ENCODE results near the gene ARHGAP12. TPM values are rescaled to one million over a fixed set of nuclear protein-coding genes. Genes with fewer than 3 reads are reported as not detected.

Gene ARHGAP12
- polyA plus RNA-seq, 2 donors = 6.9 to 19.8 TPM

DNA sequence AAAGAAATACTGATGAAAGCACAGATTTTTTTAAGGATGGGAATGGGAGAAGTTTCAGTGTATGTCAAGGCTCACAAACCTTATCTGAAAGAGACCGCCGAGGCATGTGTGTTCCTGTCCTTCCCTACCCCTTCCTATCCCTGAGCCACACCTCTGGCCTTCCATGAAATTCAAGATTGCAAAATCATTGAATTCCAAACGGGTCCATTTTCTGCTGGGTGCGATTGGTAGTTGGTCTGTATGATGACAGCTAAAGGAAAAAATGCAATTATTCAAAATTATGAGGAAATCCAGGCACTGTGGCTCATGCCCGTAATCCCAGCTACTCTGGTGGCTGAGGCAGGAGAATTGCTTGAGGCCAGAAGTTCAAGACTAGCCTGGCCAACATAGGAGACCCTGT is 170.1 kb downstream of the ARHGAP12 start:
- Histone ChIP-seq H3K36me3 (ENCODE audit: control insufficient read depth in 2 of 2, insufficient read depth in 2 of 2, low read length in 1 of 2) (no peaks in the 10 kb centered on the region), H3K9me3 (ENCODE audit: control insufficient read depth in 2 of 2, insufficient read depth in 1 of 2, low read depth in 1 of 2, low read length in 1 of 2) (no peaks in the 10 kb centered on the region), H3K27me3 (ENCODE audit: control insufficient read depth in 1 of 2, insufficient read depth in 2 of 2, low read length in 2 of 2) (no peaks in the 10 kb centered on the region), H3K4me1 (ENCODE audit: control insufficient read depth in 2 of 2, insufficient read depth in 2 of 2, low read length in 1 of 2) (peaks cover 0 to 2% of the 10 kb centered on the region in 2 donors), H3K4me3 (ENCODE audit: low read depth in 1 of 2, low read length in 2 of 2) (no peak overlapping the region), H3K27ac (ENCODE audit: low read depth in 2 of 2, low read length in 1 of 2) (peak overlapping the region in 1 of 2 donors; percentile 21)
- WGBS, 2 donors = 77 to 80% methylated on average over 5 of the region's 5 CpGs

DNA sequence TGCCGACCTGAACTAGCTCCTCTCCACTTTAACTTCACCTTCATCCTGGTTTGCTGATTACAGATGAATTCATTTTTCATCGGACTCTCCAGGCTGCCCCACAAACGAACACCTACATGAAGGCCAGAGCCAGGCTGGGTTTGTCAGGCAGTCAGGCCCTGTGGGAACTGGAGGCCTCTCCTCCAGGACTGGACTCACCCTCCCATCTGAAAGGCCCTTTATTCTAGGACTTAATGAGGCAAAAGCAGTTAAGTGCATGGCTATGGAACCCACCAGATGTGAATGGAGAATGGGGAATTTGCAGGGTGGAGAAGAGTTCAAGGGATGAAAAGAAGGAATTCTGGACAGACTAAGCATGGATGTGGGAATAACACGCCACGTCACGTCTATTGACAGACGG is 170.8 kb downstream of the ARHGAP12 start:
- WGBS, 2 donors = 68 to 69% methylated on average over 7 of the region's 7 CpGs
- H3K36me3 ChIP-seq (ENCODE audit: control insufficient read depth in 2 of 2, insufficient read depth in 2 of 2, low read length in 1 of 2) = no peaks in the 10 kb centered on the region

DNA sequence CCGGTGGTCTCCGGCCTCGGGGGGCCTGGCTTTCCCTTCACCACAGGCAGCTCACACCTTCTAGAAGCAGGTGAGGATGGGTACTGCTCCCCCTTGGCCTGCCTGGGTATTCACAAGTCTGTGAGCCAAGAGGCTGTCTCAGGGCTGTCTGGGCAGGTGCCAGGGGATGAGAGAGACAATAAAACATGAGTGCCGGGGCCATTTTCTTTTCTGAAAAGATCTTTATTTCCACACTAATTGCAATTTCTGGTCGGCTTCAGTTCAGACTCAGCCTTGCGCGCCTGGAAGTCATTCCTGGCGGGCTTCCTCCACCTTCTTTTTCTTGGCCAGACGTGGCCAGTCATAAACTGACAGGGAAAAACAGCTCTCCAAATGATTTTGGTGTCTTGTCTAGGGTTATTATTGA is 171.2 kb downstream of the ARHGAP12 start:
- WGBS, 2 donors = 55 to 59% methylated on average over 9 of the region's 9 CpGs
- H3K9me3 ChIP-seq (ENCODE audit: control insufficient read depth in 2 of 2, insufficient read depth in 1 of 2, low read depth in 1 of 2, low read length in 1 of 2) = no peaks in the 10 kb centered on the region
- H3K27ac ChIP-seq (ENCODE audit: low read depth in 2 of 2, low read length in 1 of 2) = no peak overlapping the region
- no peaks in the 10 kb centered on the region for H3K27me3 ChIP-seq (ENCODE audit: control insufficient read depth in 1 of 2, insufficient read depth in 2 of 2, low read length in 2 of 2)
- no peak overlapping the region for H3K4me3 ChIP-seq (ENCODE audit: low read depth in 1 of 2, low read length in 2 of 2)
- peaks cover 0 to 2% of the 10 kb centered on the region in 2 donors for H3K4me1 ChIP-seq (ENCODE audit: control insufficient read depth in 2 of 2, insufficient read depth in 2 of 2, low read length in 1 of 2)
- no peaks in the 10 kb centered on the region for H3K36me3 ChIP-seq (ENCODE audit: control insufficient read depth in 2 of 2, insufficient read depth in 2 of 2, low read length in 1 of 2)

More for the DNA sequence above, 170.8 kb downstream of the ARHGAP12 start:
- Histone ChIP-seq H3K27ac (ENCODE audit: low read depth in 2 of 2, low read length in 1 of 2) (no peak overlapping the region), H3K4me3 (ENCODE audit: low read depth in 1 of 2, low read length in 2 of 2) (no peak overlapping the region), H3K27me3 (ENCODE audit: control insufficient read depth in 1 of 2, insufficient read depth in 2 of 2, low read length in 2 of 2) (no peaks in the 10 kb centered on the region), H3K4me1 (ENCODE audit: control insufficient read depth in 2 of 2, insufficient read depth in 2 of 2, low read length in 1 of 2) (peaks cover 0 to 2% of the 10 kb centered on the region in 2 donors), H3K9me3 (ENCODE audit: control insufficient read depth in 2 of 2, insufficient read depth in 1 of 2, low read depth in 1 of 2, low read length in 1 of 2) (no peaks in the 10 kb centered on the region)

DNA sequence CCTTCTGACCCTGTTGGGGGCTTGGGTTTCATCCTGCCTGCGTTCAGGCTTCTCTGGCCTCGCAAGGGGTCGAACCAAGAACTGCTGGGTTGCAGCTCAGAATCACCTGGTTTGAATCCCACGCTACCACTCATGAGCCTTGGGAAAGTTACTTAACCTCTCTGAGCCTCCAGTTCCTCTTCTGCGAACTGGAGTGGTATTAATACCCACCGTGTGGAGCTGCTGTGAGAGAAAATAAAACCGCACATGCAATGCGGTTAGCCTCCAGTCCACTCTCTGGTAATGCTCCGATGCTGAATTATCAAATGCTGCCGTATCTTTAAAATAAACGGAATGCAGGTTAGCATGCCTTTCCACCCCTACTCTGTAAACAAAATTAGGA is 171.9 kb downstream of the ARHGAP12 start:
- H3K36me3 ChIP-seq (ENCODE audit: control insufficient read depth in 2 of 2, insufficient read depth in 2 of 2, low read length in 1 of 2) = no peaks in the 10 kb centered on the region
- H3K4me3 ChIP-seq (ENCODE audit: low read depth in 1 of 2, low read length in 2 of 2) = no peak overlapping the region
- H3K4me1 ChIP-seq (ENCODE audit: control insufficient read depth in 2 of 2, insufficient read depth in 2 of 2, low read length in 1 of 2) = peaks cover 0 to 2% of the 10 kb centered on the region in 2 donors
- no peaks in the 10 kb centered on the region for H3K27me3 ChIP-seq (ENCODE audit: control insufficient read depth in 1 of 2, insufficient read depth in 2 of 2, low read length in 2 of 2)
- no peak overlapping the region for H3K27ac ChIP-seq (ENCODE audit: low read depth in 2 of 2, low read length in 1 of 2)
- H3K9me3 ChIP-seq (ENCODE audit: control insufficient read depth in 2 of 2, insufficient read depth in 1 of 2, low read depth in 1 of 2, low read length in 1 of 2) = no peaks in the 10 kb centered on the region
- WGBS, 2 donors = 72 to 77% methylated on average over 11 of the region's 11 CpGs

DNA sequence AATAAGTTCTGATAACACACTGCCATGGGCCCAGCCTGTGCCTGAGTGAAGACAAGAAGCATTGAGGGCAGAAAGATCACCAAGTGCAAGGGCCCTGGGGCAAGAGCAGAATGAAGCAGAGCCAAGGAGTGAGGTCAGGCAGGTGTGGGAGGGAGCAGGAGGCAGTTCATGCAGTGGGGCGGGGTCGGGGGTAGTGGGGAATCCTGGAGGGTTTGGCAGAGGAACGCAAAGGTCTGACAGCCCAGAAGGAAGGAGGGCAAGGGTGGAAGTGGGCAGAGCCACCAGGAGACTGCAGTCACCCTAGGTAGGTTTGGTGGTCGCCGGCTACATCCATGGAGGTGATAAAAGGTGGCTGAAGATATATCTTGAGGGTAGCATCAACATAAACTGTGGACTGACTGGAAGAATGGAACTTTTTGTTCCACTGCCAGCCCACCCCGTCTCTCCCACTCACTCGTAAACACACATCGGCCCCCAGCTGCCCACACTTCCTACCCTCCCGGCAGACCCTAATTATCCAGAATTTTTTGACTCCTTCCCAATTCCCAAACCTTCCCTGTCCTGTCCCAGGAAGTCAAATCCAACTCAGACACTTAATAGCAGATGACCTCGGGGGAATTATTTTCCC is 172.4 kb downstream of the ARHGAP12 start:
- peaks cover 0 to 2% of the 10 kb centered on the region in 2 donors for H3K4me1 ChIP-seq (ENCODE audit: control insufficient read depth in 2 of 2, insufficient read depth in 2 of 2, low read length in 1 of 2)
- H3K36me3 ChIP-seq (ENCODE audit: control insufficient read depth in 2 of 2, insufficient read depth in 2 of 2, low read length in 1 of 2) = no peaks in the 10 kb centered on the region
- 73 to 81% methylated on average over 10 of the region's 10 CpGs for WGBS, 2 donors
- H3K9me3 ChIP-seq (ENCODE audit: control insufficient read depth in 2 of 2, insufficient read depth in 1 of 2, low read depth in 1 of 2, low read length in 1 of 2) = no peaks in the 10 kb centered on the region
- H3K27me3 ChIP-seq (ENCODE audit: control insufficient read depth in 1 of 2, insufficient read depth in 2 of 2, low read length in 2 of 2) = no peaks in the 10 kb centered on the region
- H3K4me3 ChIP-seq (ENCODE audit: low read depth in 1 of 2, low read length in 2 of 2) = no peak overlapping the region
- no peak overlapping the region for H3K27ac ChIP-seq (ENCODE audit: low read depth in 2 of 2, low read length in 1 of 2)

Other genes starting within 250 kb of the ARHGAP12 start
- 10 to 100 TPM; 24.5 to 30.3 TPM for gene KIF5B, start 127.6 kb upstream of the ARHGAP12 start, polyA plus RNA-seq